Mucosa of stomach (tissue), 1 donor: ENCODE results near the gene TSSC4.
A peak's percentile ranks its signal among the peaks of the same experiment; 100 is the strongest.

Source experiments
- H3K27me3 ChIP-seq: one replicate; pipeline ENCODE4 v1.7.0; 2013; ENCODE audit warnings: mild to moderate bottlenecking, low read length; ENCODE audit not compliant: control insufficient read depth, insufficient read depth
- H3K36me3 ChIP-seq: one replicate; pipeline ENCODE4 v1.7.0; 2013; ENCODE audit warnings: low read length; ENCODE audit not compliant: control insufficient read depth, insufficient read depth
- H3K4me1 ChIP-seq: one replicate; pipeline ENCODE4 v1.7.0; 2013; ENCODE audit warnings: mild to moderate bottlenecking, low read length; ENCODE audit not compliant: control insufficient read depth, insufficient read depth
- H3K4me3 ChIP-seq: one replicate; pipeline ENCODE4 v1.7.0; 2013; ENCODE audit warnings: low read length
- H3K9ac ChIP-seq: one replicate; pipeline ENCODE4 v1.7.0; 2013; ENCODE audit warnings: mild to moderate bottlenecking, low read length, moderate library complexity
- H3K9me3 ChIP-seq: one replicate; pipeline ENCODE4 v1.7.0; 2013; ENCODE audit warnings: mild to moderate bottlenecking, low read length, moderate library complexity; ENCODE audit not compliant: control insufficient read depth
- donor health status: Pancreatic carcinoma.

TSSC4 gene

DNA sequence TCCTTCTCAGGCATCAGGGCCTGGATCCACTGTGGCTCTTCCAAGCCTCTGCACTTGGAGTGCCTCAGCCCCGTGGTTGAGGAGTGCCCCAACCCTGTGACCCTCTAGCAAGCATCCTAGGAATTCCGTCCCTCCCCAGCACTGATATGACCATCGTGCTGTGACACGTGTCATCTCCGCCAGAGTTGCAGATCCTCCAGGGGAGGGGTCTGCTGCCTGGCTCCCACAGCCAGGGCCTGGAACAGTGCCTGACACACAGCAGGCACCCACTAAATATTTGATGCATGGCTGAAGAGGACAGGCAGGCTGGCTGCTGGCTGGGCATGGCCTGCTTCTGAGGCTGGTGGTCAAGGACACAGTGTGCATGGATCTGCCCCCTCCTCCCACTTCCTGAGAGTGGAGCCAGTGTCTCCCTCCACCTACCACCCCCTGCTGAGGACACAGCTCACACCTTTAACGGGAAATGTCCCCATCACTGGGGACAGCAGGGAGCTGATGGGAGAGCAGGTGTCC is 25.2 kb upstream of the TSSC4 start:
- H3K27me3 ChIP-seq = no peaks in the 10 kb centered on the region
- H3K4me3 ChIP-seq = no peak overlapping the region
- H3K36me3 ChIP-seq = no peaks in the 10 kb centered on the region
- no peaks in the 10 kb centered on the region for H3K9me3 ChIP-seq
- H3K4me1 ChIP-seq = peaks cover 38% of the 10 kb centered on the region
- H3K9ac ChIP-seq = no peak overlapping the region

DNA sequence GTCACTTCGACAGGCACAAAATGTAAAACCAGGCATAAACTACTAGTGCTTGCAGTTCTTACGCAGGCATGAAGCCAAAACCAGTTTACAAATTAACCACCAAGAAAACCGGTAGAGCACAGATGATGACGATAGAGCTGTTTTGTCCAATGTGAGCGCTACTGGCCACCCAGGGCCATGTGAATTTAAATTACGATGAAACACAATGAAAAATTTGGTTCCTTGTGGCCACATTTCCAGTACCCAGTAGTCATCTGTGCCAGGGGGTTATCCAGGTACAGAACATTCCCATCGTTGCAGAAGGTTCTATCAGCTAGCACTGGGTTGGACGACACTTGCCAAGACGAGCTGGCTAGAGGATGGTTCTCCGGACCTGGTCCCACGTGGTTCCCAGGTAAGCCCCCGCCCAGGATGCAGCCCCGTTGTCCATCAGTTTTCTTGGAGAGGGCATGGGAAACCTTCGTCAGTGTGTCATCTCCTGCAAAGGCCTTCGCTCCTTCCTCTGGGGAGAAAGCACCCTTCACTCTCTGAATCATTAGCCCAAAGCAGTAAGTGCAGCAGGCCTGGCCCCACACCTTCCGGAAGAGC is 24.5 kb upstream of the TSSC4 start:
- H3K9me3 ChIP-seq = no peaks in the 10 kb centered on the region
- no peak overlapping the region for H3K9ac ChIP-seq
- no peak overlapping the region for H3K4me3 ChIP-seq
- H3K4me1 ChIP-seq = peaks cover 40% of the 10 kb centered on the region
- no peaks in the 10 kb centered on the region for H3K27me3 ChIP-seq
- H3K36me3 ChIP-seq = no peaks in the 10 kb centered on the region

DNA sequence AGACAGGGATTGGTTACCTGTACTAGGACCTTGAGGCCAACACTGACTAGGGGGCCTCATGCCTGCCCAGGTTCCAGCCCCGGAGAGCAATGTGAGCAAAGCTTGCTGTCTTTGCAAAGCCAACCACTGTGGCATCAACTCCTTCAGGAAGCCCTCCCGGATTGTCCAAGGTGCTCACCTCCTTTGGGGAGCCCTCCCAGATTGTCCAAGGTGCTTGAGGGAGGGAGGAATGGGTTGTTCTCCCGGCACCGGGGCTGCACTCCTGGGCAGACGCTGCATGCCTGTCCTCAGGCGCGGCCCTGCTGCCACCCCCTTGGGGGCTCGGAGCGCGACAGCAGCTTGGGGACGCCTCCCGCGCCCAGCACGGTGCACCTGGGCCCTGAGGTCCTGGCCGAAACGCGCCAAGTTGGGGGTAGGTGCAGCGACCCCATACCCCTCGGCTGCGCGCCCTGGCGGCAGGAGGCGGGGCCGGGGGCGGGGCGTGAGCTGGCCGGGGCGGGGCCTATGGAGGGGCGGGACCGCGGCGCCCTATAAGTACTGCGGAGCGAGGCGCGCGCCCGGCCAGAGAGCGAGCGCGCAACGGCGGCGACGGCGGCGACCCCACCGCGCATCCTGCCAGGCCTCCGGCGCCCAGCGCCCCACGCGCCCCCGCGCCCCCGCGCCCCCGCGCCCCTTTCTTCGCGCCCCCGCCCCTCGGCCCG is 23.6 kb upstream of the TSSC4 start, which contains the start of gene CD81:
Gene CD81, plus strand, starts transcription at position 560 of the 701 bp plus-strand sequence. CDS start 240 bp downstream, outside the sequence.
- Histone ChIP-seq H3K4me3 (peak within 1 kb of the TSS; percentile 67), H3K36me3 (no peaks in the 10 kb centered on the region), H3K4me1 (peaks cover 48% of the 10 kb centered on the region), H3K9ac (peak within 1 kb of the TSS; percentile 92), H3K9me3 (no peaks in the 10 kb centered on the region), H3K27me3 (no peaks in the 10 kb centered on the region)

GRCh38 chr11:2377511-2378443 is 22.8 kb upstream of the TSSC4 start:
- Histone ChIP-seq H3K4me3 (peak overlapping the region; percentile 67), H3K4me1 (peaks cover 56% of the 10 kb centered on the region), H3K27me3 (no peaks in the 10 kb centered on the region), H3K9ac (peak overlapping the region; percentile 92), H3K36me3 (no peaks in the 10 kb centered on the region), H3K9me3 (no peaks in the 10 kb centered on the region)

- no peaks in the 10 kb centered on the region for H3K36me3 ChIP-seq
- H3K27me3 ChIP-seq = no peaks in the 10 kb centered on the region
- H3K9me3 ChIP-seq = no peaks in the 10 kb centered on the region
- peak overlapping the region; percentile 67 for H3K4me3 ChIP-seq
- H3K9ac ChIP-seq = peak overlapping the region; percentile 92
- peaks cover 65% of the 10 kb centered on the region for H3K4me1 ChIP-seq
Measured at GRCh38 chr11:2378527-2379210, 21.9 kb upstream of the TSSC4 start.

DNA sequence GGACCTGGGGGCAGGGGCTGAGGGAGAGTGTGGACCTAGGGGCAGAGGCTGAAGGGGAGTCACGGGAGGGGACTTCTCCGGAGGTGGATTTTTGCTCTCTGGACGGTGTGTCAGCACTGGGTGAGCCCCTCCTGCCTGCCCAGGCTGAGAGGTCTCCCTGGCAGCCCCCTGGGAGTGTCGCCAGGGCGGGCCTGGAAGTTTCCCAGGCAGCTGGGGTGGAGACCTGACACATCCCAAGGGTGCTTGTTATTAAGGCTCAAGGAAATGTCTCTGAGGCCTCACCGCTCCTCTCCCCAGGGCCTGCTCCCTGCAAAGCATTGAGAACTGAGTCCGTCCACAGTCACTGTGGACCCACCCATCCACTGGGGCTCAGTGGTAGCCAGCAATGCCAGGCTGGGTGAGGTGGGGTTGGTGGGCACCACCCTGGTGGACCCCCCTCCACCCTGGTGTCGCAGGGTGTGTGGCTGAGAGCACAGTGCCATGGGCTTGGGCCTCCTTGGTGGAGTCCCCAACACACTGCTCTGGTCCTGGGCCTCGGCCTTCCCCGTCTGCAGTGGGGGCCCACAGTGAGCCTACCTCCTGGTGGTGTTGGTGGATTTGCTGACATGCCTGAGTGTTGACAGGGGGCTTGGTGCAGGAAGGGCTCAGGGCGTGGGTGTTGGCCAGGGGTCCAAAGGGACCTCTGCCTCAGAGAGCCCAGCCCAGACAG is 20.9 kb upstream of the TSSC4 start:
- Histone ChIP-seq H3K36me3 (no peaks in the 10 kb centered on the region), H3K4me3 (no peak overlapping the region), H3K9ac (peak overlapping the region; percentile 25), H3K27me3 (no peaks in the 10 kb centered on the region), H3K9me3 (no peaks in the 10 kb centered on the region), H3K4me1 (peaks cover 71% of the 10 kb centered on the region)

DNA sequence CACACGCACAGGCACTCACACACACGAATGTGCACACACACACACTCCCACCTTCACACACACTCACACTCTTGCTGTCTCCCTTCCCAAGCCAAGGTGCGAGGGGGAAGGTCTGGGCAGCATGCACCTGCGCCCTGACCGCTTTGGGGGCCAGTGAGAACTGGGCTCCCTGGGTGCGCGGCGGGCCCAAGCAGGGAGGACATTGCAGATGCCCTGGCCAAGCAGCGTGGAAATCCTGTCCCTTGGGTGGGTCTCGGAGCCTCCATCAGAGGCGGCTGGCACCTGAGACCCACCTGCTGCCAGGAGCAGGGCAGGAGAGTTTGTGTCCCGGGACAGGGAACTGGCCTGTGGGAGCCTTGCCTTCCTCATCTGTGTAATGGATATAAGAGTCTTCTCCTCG is 20.2 kb upstream of the TSSC4 start:
- H3K9me3 ChIP-seq = no peaks in the 10 kb centered on the region
- H3K9ac ChIP-seq = peak overlapping the region; percentile 25
- H3K36me3 ChIP-seq = no peaks in the 10 kb centered on the region
- H3K27me3 ChIP-seq = no peaks in the 10 kb centered on the region
- H3K4me3 ChIP-seq = no peak overlapping the region
- peaks cover 78% of the 10 kb centered on the region for H3K4me1 ChIP-seq

DNA sequence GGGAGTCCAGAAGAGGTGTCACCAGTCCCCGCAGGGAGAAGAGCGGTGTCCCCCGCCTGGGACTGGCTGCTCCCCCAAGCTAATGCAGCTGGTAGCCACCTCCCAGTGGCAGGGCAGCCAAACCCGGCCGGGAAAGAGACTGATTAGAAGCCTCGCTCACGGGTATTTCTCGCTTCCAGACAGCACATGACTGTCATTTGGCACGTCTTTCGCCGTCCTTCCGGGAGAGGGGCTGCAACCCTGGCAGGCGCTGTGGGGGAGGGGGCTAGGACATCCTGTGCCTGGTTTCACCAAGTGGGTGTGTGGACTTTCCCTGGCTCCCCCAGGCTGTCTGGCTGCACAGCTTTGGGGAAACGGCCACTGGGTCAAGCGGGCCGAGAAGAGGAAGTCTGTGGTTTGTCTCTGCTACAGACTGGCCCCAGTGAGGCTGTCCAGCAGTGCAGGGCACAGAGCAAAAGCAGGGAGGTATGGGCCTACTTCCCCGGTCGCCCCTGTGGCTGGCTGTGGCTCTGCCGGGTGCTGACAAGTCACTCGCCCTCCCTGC is 19.7 kb upstream of the TSSC4 start:
- Histone ChIP-seq H3K36me3 (no peaks in the 10 kb centered on the region), H3K4me3 (no peak overlapping the region), H3K9me3 (no peaks in the 10 kb centered on the region), H3K27me3 (no peaks in the 10 kb centered on the region), H3K4me1 (peaks cover 75% of the 10 kb centered on the region), H3K9ac (peak overlapping the region; percentile 25)

DNA sequence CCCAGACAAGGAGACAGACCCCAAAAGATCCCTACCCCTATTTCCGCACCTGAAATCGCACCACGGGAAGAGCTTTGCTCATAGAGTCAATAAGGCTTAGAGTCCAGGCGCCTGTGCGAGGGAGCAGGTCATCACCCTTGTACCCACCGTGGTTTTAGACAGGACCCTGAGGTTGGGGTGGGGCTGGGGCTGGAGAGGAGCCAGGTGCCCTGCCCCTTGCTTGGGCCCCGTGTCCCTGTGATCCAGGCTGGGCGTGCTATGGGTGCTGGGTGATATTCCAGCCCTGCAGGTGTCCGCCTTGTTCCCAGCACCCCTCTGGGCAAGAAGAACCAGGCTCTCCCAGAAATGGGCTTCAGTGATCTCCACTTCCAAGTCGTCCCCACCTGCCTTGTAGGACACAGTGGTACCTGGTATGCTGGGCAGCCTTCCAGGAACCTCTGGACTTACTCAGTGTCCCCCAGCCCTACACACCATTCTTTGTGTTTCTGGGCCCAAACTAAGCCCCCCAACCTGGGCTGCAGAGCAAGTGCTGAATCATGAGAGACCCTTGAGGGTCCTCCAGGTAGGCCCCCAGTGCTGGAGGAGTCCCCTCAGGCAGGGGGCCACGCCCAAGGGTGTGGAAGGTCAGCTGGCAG is 18.9 kb upstream of the TSSC4 start:
- Histone ChIP-seq H3K9ac (no peak overlapping the region), H3K4me3 (no peak overlapping the region), H3K4me1 (peaks cover 71% of the 10 kb centered on the region), H3K27me3 (no peaks in the 10 kb centered on the region), H3K9me3 (no peaks in the 10 kb centered on the region), H3K36me3 (no peaks in the 10 kb centered on the region)

- no peak overlapping the region for H3K9ac ChIP-seq
- no peak overlapping the region for H3K4me3 ChIP-seq
- H3K4me1 ChIP-seq = peaks cover 72% of the 10 kb centered on the region
- H3K27me3 ChIP-seq = no peaks in the 10 kb centered on the region
- no peaks in the 10 kb centered on the region for H3K9me3 ChIP-seq
- no peaks in the 10 kb centered on the region for H3K36me3 ChIP-seq
Measured at GRCh38 chr11:2382129-2382517, 18.4 kb upstream of the TSSC4 start.
